RWPE1 (cell line): ENCODE results near the gene NPM1.

Experiments used
- CTCF ChIA-PET: fragments of 350-600 bp; sonication (Branson Sonifier 250); formaldehyde crosslinking; extraction: SDS; loops from one replicate; lab custom pipeline; 2021; lab: Yijun Ruan, JAX
- POLR2A ChIA-PET: fragments of 400-600 bp; formaldehyde crosslinking; extraction: SDS; loops from one replicate; lab custom pipeline; 2020; ENCODE audit warnings: antibody characterized with exemption; ENCODE audit not compliant: low non-redundant PET; lab: Yijun Ruan, JAX
- DNase-seq: peaks from one replicate; pipeline ENCODE4 v3.0.0; 2012; ENCODE audit warnings: low spot score
- H3K27ac ChIP-seq: fragments of 450-650 bp; 2 replicates; pipeline ENCODE4 v1.5.1; 2017
- CTCF ChIP-seq: fragments of 450-650 bp; conservative IDR thresholded peaks from 2 replicates; pipeline ENCODE4 v1.5.1; 2017; ENCODE audit warnings: low read depth, mild to moderate bottlenecking

NPM1 gene

GRCh38 chr5:171444582-171444981 is 56.9 kb downstream of the NPM1 start:
- DNase-seq = no peak
- POLR2A ChIA-PET = interaction anchor here (0.5 to 0.6 kb wide), 2 partner anchors 14 to 160 kb away, joined by 6 to 9 read pairs; no protein-coding TSS in a partner anchor
- TF ChIP-seq CTCF = no peak
- H3K27ac ChIP-seq = no peak overlapping the region
- CTCF ChIA-PET = interaction anchor here (0.5 to 1.3 kb wide), 3 partner anchors 9 to 120 kb away, joined by 3 to 5 read pairs (median 4); no protein-coding TSS in a partner anchor

- POLR2A ChIA-PET = no interaction called here
- no peak for TF ChIP-seq CTCF
- no peak overlapping the region for H3K27ac ChIP-seq
- no peak for DNase-seq
- CTCF ChIA-PET = no interaction called here
Observed at GRCh38 chr5:171445644-171446516, 58.2 kb downstream of the NPM1 start.

GRCh38 chr5:171447226-171447625 is 59.6 kb downstream of the NPM1 start:
- H3K27ac ChIP-seq = no peak overlapping the region
- DNase-seq = no peak
- POLR2A ChIA-PET = interaction anchor here (0.6 kb wide), 1 partner anchor 612 kb away, joined by 4 read pairs; no protein-coding TSS in a partner anchor
- CTCF ChIA-PET = no interaction called here
- TF ChIP-seq CTCF = no peak

- no peak for TF ChIP-seq CTCF
- no peak for DNase-seq
- ChIA-PET CTCF (interaction anchor here (1.2 kb wide), 1 partner anchor 31 kb away, joined by 8 read pairs; no protein-coding TSS in a partner anchor), POLR2A (no interaction called here)
- H3K27ac ChIP-seq = no peak overlapping the region
Observed at GRCh38 chr5:171449426-171449825, 61.8 kb downstream of the NPM1 start.

GRCh38 chr5:171450423-171451331 is 63.0 kb downstream of the NPM1 start:
- POLR2A ChIA-PET = interaction anchor here (0.6 kb wide), 1 partner anchor 38 kb away, joined by 4 read pairs; no protein-coding TSS in a partner anchor

More at GRCh38 chr5:171450423-171451331, 63.0 kb downstream of the NPM1 start:
- CTCF ChIA-PET = interaction anchor here (0.6 to 1.5 kb wide), 2 partner anchors 32 to 213 kb away, joined by 3 to 5 read pairs; no protein-coding TSS in a partner anchor
- no peak for TF ChIP-seq CTCF
- DNase-seq = peak; percentile 86
- peak overlapping the region; percentile 66 for H3K27ac ChIP-seq
